GM18526 (cell line): ENCODE measurements around the gene CDO1.
A peak's percentile ranks its signal among the peaks of the same experiment; 100 is the strongest.

ENCODE experiments used
- POLR2A ChIP-seq: IDR thresholded peaks from 3 replicates; pipeline ENCODE4 v1.6.1; 2011; ENCODE audit not compliant: insufficient read length; ENCODE audit errors: extremely low read depth

CDO1 gene

DNA sequence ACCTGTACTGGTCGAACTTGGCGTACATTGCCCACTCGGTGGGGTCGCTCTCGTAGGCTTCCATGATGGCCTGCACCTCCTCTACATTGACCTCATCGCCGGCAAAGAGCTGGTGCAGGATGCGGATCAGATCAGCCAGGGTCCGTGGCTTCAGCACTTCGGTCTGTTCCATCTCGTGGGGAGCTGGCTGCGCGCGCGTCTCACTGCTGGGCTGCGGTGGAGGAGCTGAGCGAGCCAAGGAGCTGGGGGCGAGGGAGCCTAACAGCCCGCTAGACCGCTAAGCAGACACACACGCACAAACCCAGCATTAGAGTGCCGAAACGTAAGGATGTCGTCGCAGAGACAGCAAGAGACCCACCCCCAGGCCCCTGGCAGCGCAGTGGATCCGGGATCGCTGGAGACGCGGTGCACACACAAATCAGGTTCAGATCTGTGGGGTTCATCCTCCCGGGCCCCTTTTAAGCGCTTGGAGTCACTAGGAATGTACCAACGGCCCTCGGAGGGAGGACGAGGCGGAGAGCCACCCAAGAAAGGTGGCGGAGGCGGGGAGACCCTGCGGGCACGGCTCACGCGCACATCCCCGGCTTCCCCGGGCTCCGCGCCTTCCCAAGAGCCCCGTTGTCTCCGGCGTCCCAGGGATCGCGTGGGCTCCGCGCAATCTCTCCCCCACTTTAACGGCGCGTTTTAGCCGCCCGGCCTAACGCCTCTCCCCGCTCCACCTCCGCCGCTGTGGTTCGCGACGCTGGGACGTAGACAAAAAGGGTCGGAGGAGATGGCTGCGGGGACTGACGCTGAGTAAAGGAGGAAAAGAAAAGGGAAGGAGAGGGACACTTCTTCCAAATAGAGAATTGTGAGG lies at the start of gene CDO1:
Gene CDO1, minus strand, starts transcription at position 434 of the 856 bp plus-strand sequence. Its CDS starts 262 bp downstream, at position 172.
- no peak for TF ChIP-seq POLR2A

DNA sequence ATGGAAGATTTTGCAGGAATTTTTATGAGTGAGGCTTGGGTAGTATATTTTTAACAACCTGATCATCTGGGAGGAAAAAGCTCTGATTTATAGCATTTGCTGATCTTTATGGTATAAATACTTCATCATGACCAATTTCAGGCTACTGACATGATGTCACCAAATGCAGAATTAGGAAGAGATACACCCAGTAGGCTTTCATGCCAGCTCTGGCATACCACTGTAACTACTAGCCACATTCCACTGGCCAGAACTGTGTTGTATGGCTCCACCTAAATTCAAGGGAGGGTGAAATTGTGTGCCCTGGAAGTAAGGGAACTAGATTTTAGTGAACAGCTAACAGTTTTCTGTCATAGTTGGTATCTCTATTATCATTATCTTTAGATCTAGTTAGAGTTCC lies 42.9 kb upstream of the CDO1 start:
- TF ChIP-seq POLR2A, result no peak

DNA sequence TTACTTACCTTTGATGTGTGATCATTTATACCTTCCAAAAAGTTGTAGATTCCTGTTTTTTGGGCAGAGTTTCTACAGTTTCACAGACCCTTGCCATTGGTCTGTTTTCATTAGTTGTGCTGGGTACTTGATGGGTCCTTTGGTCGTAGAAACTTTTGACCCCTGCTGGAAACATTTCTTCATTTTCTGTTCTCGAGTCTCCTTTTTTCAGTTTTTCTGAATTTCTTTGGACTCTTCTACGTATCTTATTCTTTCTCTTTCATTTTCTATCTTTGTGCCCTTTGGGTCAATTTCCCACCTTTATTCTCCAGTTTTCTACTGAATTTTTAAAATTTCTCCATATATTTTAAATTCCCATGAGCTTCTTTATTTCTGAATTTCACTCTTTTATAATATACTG lies 41.9 kb upstream of the CDO1 start:
- no peak for TF ChIP-seq POLR2A

DNA sequence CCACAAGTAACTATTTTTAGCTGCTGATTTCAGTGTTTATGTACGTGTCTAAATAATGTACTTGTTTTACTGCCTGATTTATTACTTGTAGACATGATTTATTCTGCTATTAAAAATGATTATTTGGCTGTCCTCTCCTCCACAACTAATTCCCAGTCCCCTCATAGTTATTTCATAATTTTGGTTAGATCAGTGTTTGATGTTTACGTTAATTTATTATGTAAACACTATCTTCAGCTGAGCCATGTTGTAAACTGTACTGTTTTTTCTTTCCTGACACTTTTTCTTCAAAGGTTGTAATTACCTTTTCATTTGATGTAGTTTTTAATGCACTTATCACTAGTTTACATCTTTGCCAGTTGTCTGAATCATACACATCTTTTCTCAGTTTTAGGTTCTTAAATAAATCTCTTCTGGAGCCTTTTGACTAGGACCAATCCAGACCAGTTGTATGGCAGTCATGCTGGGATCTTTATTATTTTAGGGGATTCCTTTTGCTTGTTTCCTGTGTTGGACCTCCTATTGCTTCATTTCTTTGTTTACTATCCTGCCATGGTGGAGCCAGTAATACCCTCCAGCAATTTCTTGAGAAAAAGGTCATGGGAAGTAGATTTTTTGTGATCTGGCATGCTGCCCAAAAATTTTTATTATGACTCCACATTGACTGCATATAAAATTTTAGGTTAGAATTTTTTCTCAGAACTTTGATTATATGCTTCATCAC lies 41.3 kb upstream of the CDO1 start:
- TF ChIP-seq POLR2A, result no peak

- TF ChIP-seq POLR2A, result no peak
Measured at GRCh38 chr5:115857057-115857479, 40.6 kb upstream of the CDO1 start.

- TF ChIP-seq POLR2A, result no peak
Measured at GRCh38 chr5:115855959-115856358, 39.5 kb upstream of the CDO1 start.

- TF ChIP-seq POLR2A, result no peak
Measured at GRCh38 chr5:115854139-115854538, 37.7 kb upstream of the CDO1 start.

- TF ChIP-seq POLR2A, result no peak
Measured at GRCh38 chr5:115850744-115851416, 34.4 kb upstream of the CDO1 start.

- TF ChIP-seq POLR2A, result no peak
Measured at GRCh38 chr5:115849258-115849798, 32.9 kb upstream of the CDO1 start.

- no peak for TF ChIP-seq POLR2A
Measured at GRCh38 chr5:115847290-115847689, 30.8 kb upstream of the CDO1 start.

- no peak for TF ChIP-seq POLR2A
Measured at GRCh38 chr5:115844321-115844817, 27.9 kb upstream of the CDO1 start.

- no peak for TF ChIP-seq POLR2A
Measured at GRCh38 chr5:115843444-115844130, 27.1 kb upstream of the CDO1 start.

- TF ChIP-seq POLR2A, result no peak
Measured at GRCh38 chr5:115842952-115843351, 26.5 kb upstream of the CDO1 start.

- no peak for TF ChIP-seq POLR2A
Measured at GRCh38 chr5:115842089-115842935, 25.9 kb upstream of the CDO1 start.

DNA sequence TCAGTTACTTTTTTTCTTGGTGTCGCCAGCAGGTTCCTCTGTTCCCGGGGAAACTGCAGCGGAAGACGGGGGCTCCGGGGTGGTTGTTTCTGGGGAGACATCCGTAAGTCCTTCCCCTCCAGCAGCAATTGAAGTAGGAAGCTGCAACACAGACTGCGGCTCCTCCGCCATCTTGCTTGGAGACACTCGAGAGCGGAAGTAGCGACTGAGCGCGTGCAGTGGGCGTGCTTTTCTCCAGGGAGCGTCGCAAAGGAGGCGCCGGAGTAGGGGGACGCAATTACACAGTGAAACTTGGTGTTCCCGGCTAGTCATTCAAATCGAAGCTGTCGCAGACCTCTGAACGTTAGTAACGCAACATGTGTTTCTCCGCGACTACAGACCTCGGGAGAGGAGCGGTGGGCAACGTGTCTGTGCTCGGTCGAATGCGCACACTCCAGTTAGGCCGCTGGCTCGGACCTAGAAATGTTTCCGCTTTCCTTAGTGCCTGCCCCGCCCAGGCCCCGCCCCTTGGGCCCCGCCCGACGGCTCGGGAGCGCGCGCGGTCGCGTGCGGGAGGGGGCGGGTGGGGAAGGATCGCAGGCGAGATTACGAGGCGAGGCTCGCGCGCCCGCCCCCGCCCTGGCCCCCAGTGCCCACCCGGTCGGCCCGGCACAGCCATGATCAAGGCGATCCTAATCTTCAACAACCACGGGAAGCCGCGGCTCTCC lies 25.1 kb upstream of the CDO1 start, which contains the start of the genes AP3S1 and ATG12:
Gene AP3S1, plus strand, starts transcription at position 554 of the 707 bp plus-strand sequence. Its CDS starts 103 bp downstream, at position 657.
Gene ATG12, minus strand, starts transcription at position 184 of the 707 bp plus-strand sequence. Its CDS starts 13 bp downstream, at position 171.
- TF ChIP-seq POLR2A, result peak; percentile 87
